Subcutaneous abdominal adipose tissue (tissue), 5 donors: ENCODE data around the gene ABHD2.

Experiments
- H3K27ac ChIP-seq: one replicate; pipeline ENCODE4 v1.7.0; 2013; ENCODE audit warnings: low read depth, mild to moderate bottlenecking, inconsistent platforms, low read length, moderate library complexity
- H3K27me3 ChIP-seq, 5 donors: one replicate each; pipeline ENCODE4 v1.7.0; 2013; ENCODE audit warnings: low read length in 5 of 5, inconsistent platforms in 1 of 5; ENCODE audit not compliant: control insufficient read depth in 5 of 5, insufficient read depth in 4 of 5
- H3K36me3 ChIP-seq, 5 donors: one replicate each; pipeline ENCODE4 v1.7.0; 2013; ENCODE audit warnings: low read length in 5 of 5; ENCODE audit not compliant: control insufficient read depth in 5 of 5, insufficient read depth in 5 of 5
- H3K4me1 ChIP-seq, 5 donors: one replicate each; pipeline ENCODE4 v1.7.0; 2013; ENCODE audit warnings: low read length in 5 of 5, mild to moderate bottlenecking in 3 of 5, moderate library complexity in 1 of 5; ENCODE audit not compliant: control insufficient read depth in 5 of 5, insufficient read depth in 5 of 5
- H3K4me3 ChIP-seq, 5 donors: one replicate each; pipeline ENCODE4 v1.7.0; 2013; ENCODE audit warnings: low read length in 5 of 5, low read depth in 1 of 5
- H3K9ac ChIP-seq, 5 donors: one replicate each; pipeline ENCODE4 v1.7.0; 2013; ENCODE audit warnings: low read length in 5 of 5, mild to moderate bottlenecking in 4 of 5, moderate library complexity in 3 of 5
- H3K9me3 ChIP-seq, 5 donors: one replicate each; pipeline ENCODE4 v1.7.0; 2013; ENCODE audit warnings: low read length in 5 of 5; ENCODE audit not compliant: control insufficient read depth in 5 of 5
- donor health status: healthy.
- donor health status: healthy.
- donor health status: healthy.
- donor health status: healthy.
- donor health status: healthy.

Gene ABHD2

GRCh38 chr15:89215627-89216026 is 127.4 kb downstream of the ABHD2 start:
- no peaks in the 10 kb centered on the region for H3K9me3 ChIP-seq

GRCh38 chr15:89217031-89217430 is 128.8 kb downstream of the ABHD2 start:
- Histone ChIP-seq H3K4me3 (no peak overlapping the region), H3K27me3 (no peaks in the 10 kb centered on the region), H3K9ac (no peak overlapping the region), H3K36me3 (no peaks in the 10 kb centered on the region), H3K27ac (no peak overlapping the region), H3K4me1 (peaks cover 0 to 5% (median 0%) of the 10 kb centered on the region in 5 donors), H3K9me3 (no peaks in the 10 kb centered on the region)

More at GRCh38 chr15:89215627-89216026, 127.4 kb downstream of the ABHD2 start:
- Histone ChIP-seq H3K9ac (no peak overlapping the region), H3K4me1 (peaks cover 0 to 5% (median 0%) of the 10 kb centered on the region in 5 donors), H3K27ac (no peak overlapping the region), H3K27me3 (peaks cover 0 to 2% (median 0%) of the 10 kb centered on the region in 5 donors), H3K36me3 (no peaks in the 10 kb centered on the region), H3K4me3 (no peak overlapping the region)

GRCh38 chr15:89217686-89218376 is 129.6 kb downstream of the ABHD2 start:
- H3K27me3 ChIP-seq: no peaks in the 10 kb centered on the region
- no peaks in the 10 kb centered on the region for H3K36me3 ChIP-seq
- H3K4me1 ChIP-seq: peaks cover 0 to 5% (median 0%) of the 10 kb centered on the region in 5 donors
- H3K9ac ChIP-seq: no peak overlapping the region
- H3K9me3 ChIP-seq: no peaks in the 10 kb centered on the region
- no peak overlapping the region for H3K27ac ChIP-seq
- no peak overlapping the region for H3K4me3 ChIP-seq

GRCh38 chr15:89218531-89218930 is 130.3 kb downstream of the ABHD2 start:
- H3K4me3 ChIP-seq: no peak overlapping the region
- H3K4me1 ChIP-seq: peaks cover 0 to 5% (median 0%) of the 10 kb centered on the region in 5 donors
- no peak overlapping the region for H3K9ac ChIP-seq
- no peaks in the 10 kb centered on the region for H3K36me3 ChIP-seq
- H3K9me3 ChIP-seq: no peaks in the 10 kb centered on the region
- H3K27me3 ChIP-seq: no peaks in the 10 kb centered on the region
- H3K27ac ChIP-seq: no peak overlapping the region

- no peak within 1 kb of the TSS for H3K9ac ChIP-seq
- H3K4me3 ChIP-seq: no peak within 1 kb of the TSS
- no peaks in the 10 kb centered on the region for H3K27me3 ChIP-seq
- H3K36me3 ChIP-seq: no peaks in the 10 kb centered on the region
- no peaks in the 10 kb centered on the region for H3K9me3 ChIP-seq
- H3K4me1 ChIP-seq: peaks cover 0 to 5% (median 0%) of the 10 kb centered on the region in 5 donors
- no peak within 1 kb of the TSS for H3K27ac ChIP-seq
Measured at GRCh38 chr15:89221543-89221942, 133.3 kb downstream of the ABHD2 start, which contains the start of gene RLBP1. Gene RLBP1, minus strand, starts transcription at chr15:89221579. Its CDS starts 2,604 bp downstream, at chr15:89218975.

GRCh38 chr15:89225588-89225987 is 137.3 kb downstream of the ABHD2 start:
- H3K9me3 ChIP-seq: no peaks in the 10 kb centered on the region
- no peak overlapping the region for H3K4me3 ChIP-seq
- H3K36me3 ChIP-seq: no peaks in the 10 kb centered on the region
- no peak overlapping the region for H3K9ac ChIP-seq
- H3K4me1 ChIP-seq: no peaks in the 10 kb centered on the region
- H3K27ac ChIP-seq: no peak overlapping the region
- no peaks in the 10 kb centered on the region for H3K27me3 ChIP-seq

- no peaks in the 10 kb centered on the region for H3K4me1 ChIP-seq
- H3K27ac ChIP-seq: no peak overlapping the region
- H3K9me3 ChIP-seq: no peaks in the 10 kb centered on the region
- H3K4me3 ChIP-seq: no peak overlapping the region
- H3K27me3 ChIP-seq: no peaks in the 10 kb centered on the region
- no peaks in the 10 kb centered on the region for H3K36me3 ChIP-seq
- no peak overlapping the region for H3K9ac ChIP-seq
Measured at GRCh38 chr15:89226359-89227221, 138.3 kb downstream of the ABHD2 start.

GRCh38 chr15:89227425-89227824 is 139.2 kb downstream of the ABHD2 start:
- Histone ChIP-seq H3K27ac (no peak overlapping the region), H3K9me3 (no peaks in the 10 kb centered on the region), H3K9ac (no peak overlapping the region), H3K4me1 (no peaks in the 10 kb centered on the region), H3K36me3 (no peaks in the 10 kb centered on the region), H3K27me3 (no peaks in the 10 kb centered on the region), H3K4me3 (no peak overlapping the region)

GRCh38 chr15:89230277-89230676 is 142.0 kb downstream of the ABHD2 start:
- Histone ChIP-seq H3K27ac (no peak overlapping the region), H3K9me3 (no peaks in the 10 kb centered on the region), H3K4me3 (no peak overlapping the region), H3K36me3 (no peaks in the 10 kb centered on the region), H3K27me3 (no peaks in the 10 kb centered on the region), H3K4me1 (no peaks in the 10 kb centered on the region), H3K9ac (no peak overlapping the region)

GRCh38 chr15:89231832-89232231 is 143.6 kb downstream of the ABHD2 start:
- Histone ChIP-seq H3K27ac (no peak overlapping the region), H3K9me3 (no peaks in the 10 kb centered on the region), H3K27me3 (no peaks in the 10 kb centered on the region), H3K4me3 (no peak overlapping the region), H3K9ac (no peak overlapping the region), H3K36me3 (no peaks in the 10 kb centered on the region), H3K4me1 (no peaks in the 10 kb centered on the region)
